GM12891 (cell line): Measurements from ENCODE around the gene LEFTY2.

Source experiments
- POLR2A ChIP-seq: IDR thresholded peaks from 2 replicates; pipeline ENCODE4 v1.6.1; 2011; ENCODE audit warnings: low read depth, low read length, control low read depth
- POLR2AphosphoS5 ChIP-seq: IDR thresholded peaks from 2 replicates; pipeline ENCODE4 v1.6.1; 2011; ENCODE audit warnings: low read depth, low read length, control low read depth
- SPI1 ChIP-seq: IDR thresholded peaks from 2 replicates; pipeline ENCODE4 v1.6.1; 2011; ENCODE audit warnings: low read depth, low read length, control low read depth
- TAF1 ChIP-seq: IDR thresholded peaks from 2 replicates; pipeline ENCODE4 v1.6.1; 2011; ENCODE audit warnings: low read depth, low read length, control low read depth

DNA sequence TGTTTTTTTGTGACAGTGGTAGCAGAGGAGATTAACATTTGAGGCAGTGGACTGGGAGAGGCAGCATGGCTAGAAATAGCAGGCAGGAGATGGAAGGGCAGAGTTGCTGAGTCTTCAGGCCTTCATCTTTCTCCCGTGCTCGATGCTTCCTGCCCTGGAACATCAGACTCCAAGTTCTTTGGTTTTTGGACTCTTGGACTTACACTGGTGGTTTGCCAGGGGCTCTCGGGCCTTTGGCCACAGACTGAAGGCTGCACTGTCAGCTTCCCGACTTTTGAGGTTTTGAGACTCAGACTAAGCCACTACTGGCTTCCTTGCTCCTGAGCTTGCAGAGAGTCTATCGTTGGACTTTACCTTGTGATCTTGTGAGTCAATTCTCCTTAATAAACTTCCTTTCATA, 24.2 kb upstream of the LEFTY2 start:
- TF ChIP-seq POLR2A (no peak), SPI1 (no peak), POLR2AphosphoS5 (no peak), TAF1 (no peak)
